DND-41 (cell line): ENCODE measurements around the gene OR2L2.

Experiments
- ATAC-seq: fragments of 200-7000 bp; cut with Tn5 transposase; 3 replicates; pipeline ENCODE4 v1.9.1; 2021; ENCODE audit warnings: low read depth; ENCODE audit not compliant: insufficient read depth
- DNase-seq: peaks from one replicate; pipeline ENCODE4 v3.0.0-alpha.2; 2020
- H2AFZ ChIP-seq: 2 replicates; pipeline ENCODE4 v1.6.0; 2012; ENCODE audit warnings: low read depth, low read length
- H3K27ac ChIP-seq: 2 replicates; pipeline ENCODE4 v1.5.1; 2012; ENCODE audit warnings: low read length, inconsistent platforms
- H3K27me3 ChIP-seq: fragments of 200-600 bp; sonication (generic); 2 replicates; pipeline ENCODE4 v1.6.0; 2012; ENCODE audit warnings: low read length, mild to moderate bottlenecking, inconsistent platforms; ENCODE audit not compliant: insufficient read depth, poor library complexity
- H3K36me3 ChIP-seq: 2 replicates; pipeline ENCODE4 v1.5.1; 2012; ENCODE audit warnings: low read length, inconsistent platforms; ENCODE audit not compliant: insufficient read depth
- H3K4me1 ChIP-seq: 2 replicates; pipeline ENCODE4 v1.5.1; 2012; ENCODE audit warnings: mild to moderate bottlenecking, low read length; ENCODE audit not compliant: insufficient read depth
- H3K4me2 ChIP-seq: 2 replicates; pipeline ENCODE4 v1.6.0; 2012; ENCODE audit warnings: mild to moderate bottlenecking, moderate library complexity, low read length, inconsistent platforms; ENCODE audit not compliant: insufficient read depth
- H3K4me3 ChIP-seq, 2 experiments: fragments of 200-600 bp in 1 of 2; shearing (Covaris generic) in 1 of 2; 2 replicates each; pipeline ENCODE4 v1.5.1; 2012 to 2016; ENCODE audit warnings: inconsistent platforms in 2 of 2, low read length in 2 of 2, mild to moderate bottlenecking in 2 of 2, low read depth in 1 of 2, moderate library complexity in 1 of 2
- H3K79me2 ChIP-seq: 2 replicates; pipeline ENCODE4 v1.6.0; 2012; ENCODE audit warnings: low read length, inconsistent platforms; ENCODE audit not compliant: insufficient read depth
- H3K9ac ChIP-seq: 2 replicates; pipeline ENCODE4 v1.6.0; 2012; ENCODE audit warnings: low read depth, mild to moderate bottlenecking, inconsistent platforms, low read length, moderate library complexity
- H3K9me3 ChIP-seq: 2 replicates; pipeline ENCODE4 v1.5.1; 2012; ENCODE audit warnings: low read length, moderate library complexity, mild to moderate bottlenecking, inconsistent platforms; ENCODE audit not compliant: insufficient read depth, severe bottlenecking
- H4K20me1 ChIP-seq: 2 replicates; pipeline ENCODE4 v1.6.0; 2012; ENCODE audit warnings: low read length; ENCODE audit not compliant: insufficient read depth
- CTCF ChIP-seq: IDR thresholded peaks from 2 replicates; pipeline ENCODE4 v1.5.1; 2012; ENCODE audit warnings: borderline replicate concordance, low read length, moderate library complexity, mild to moderate bottlenecking; ENCODE audit not compliant: poor library complexity, severe bottlenecking; ENCODE audit errors: extremely low read depth
- EZH2 ChIP-seq: IDR thresholded peaks from 3 replicates; pipeline ENCODE4 v1.6.1; 2012; ENCODE audit warnings: borderline replicate concordance, low read depth, mild to moderate bottlenecking, moderate library complexity, low read length, inconsistent platforms; ENCODE audit not compliant: severe bottlenecking

The OR2L2 gene

DNA sequence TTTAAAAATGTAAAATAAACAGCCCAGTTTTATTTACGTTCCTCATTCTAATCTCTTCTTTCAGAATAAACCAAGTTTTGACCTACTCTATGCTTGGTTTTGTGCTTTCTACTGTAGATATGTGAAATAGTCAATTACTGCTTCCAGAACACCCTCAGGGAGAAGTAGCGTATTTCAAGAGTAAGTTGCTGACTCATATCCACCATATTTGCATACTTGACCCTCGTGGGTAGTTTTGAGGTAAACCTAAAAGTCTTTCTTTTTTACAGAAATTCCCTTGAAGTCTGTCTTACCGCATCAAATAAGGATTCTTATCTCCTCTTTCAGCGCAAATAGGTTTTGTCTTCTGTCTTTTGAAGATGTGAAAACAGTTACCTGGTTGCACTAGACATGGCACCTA, 15.3 kb downstream of the OR2L2 start:
- Histone ChIP-seq H3K36me3 (no peaks in the 10 kb centered on the region), H3K79me2 (no peaks in the 10 kb centered on the region), H3K4me1 (no peaks in the 10 kb centered on the region), H3K27me3 (no peaks in the 10 kb centered on the region), H3K9me3 (no peaks in the 10 kb centered on the region), H4K20me1 (no peaks in the 10 kb centered on the region), H3K4me3 (no peak overlapping the region), H3K9ac (no peak overlapping the region), H2AFZ (no peak overlapping the region), H3K27ac (no peak overlapping the region), H3K4me2 (no peak overlapping the region)
- no peak for DNase-seq
- TF ChIP-seq CTCF (no peak), EZH2 (no peak)
- no peak; the same call in 2 of the 3 replicates for ATAC-seq

- no peak within 1 kb of the TSS for H3K27ac ChIP-seq
- H4K20me1 ChIP-seq: no peaks in the 10 kb centered on the region
- DNase-seq (no peak), ATAC-seq (no peak)
- H3K4me1 ChIP-seq: no peaks in the 10 kb centered on the region
- H3K27me3 ChIP-seq: no peaks in the 10 kb centered on the region
- no peak within 1 kb of the TSS for H3K4me2 ChIP-seq
- H3K4me3 ChIP-seq: no peak within 1 kb of the TSS
- TF ChIP-seq EZH2 (no peak), CTCF (no peak)
- H3K79me2 ChIP-seq: no peaks in the 10 kb centered on the region
- no peak within 1 kb of the TSS for H2AFZ ChIP-seq
- no peaks in the 10 kb centered on the region for H3K36me3 ChIP-seq
- no peaks in the 10 kb centered on the region for H3K9me3 ChIP-seq
- H3K9ac ChIP-seq: no peak within 1 kb of the TSS
Measured at GRCh38 chr1:248046536-248046935, 16.7 kb downstream of the OR2L2 start, which contains the start of gene OR2L3. OR2L3 (plus strand) TSS chr1:248046836; CDS start chr1:248060682, 13,846 bp downstream.

DNA sequence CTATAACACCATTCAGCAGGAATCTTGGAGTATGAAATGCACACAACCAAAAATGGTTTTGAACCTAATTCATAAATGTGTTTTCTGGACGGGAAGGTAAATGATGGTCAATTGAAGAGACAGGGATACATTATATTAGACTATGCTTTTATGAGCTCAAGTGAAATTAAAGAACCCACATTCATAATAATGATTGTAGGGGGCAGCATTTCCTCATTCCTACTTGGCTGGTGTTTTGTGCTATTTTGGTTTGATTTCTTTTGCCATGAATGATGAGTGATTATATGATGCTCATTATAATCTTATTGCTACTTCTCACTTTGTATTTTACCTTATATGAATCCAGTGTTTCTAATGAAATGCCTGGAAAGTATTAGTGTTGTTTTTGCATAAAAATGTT, 17.1 kb downstream of the OR2L2 start:
- DNase-seq (no peak), ATAC-seq (no peak)
- Histone ChIP-seq H3K27me3 (no peaks in the 10 kb centered on the region), H3K9me3 (no peaks in the 10 kb centered on the region), H3K4me2 (no peak overlapping the region), H2AFZ (no peak overlapping the region), H3K9ac (no peak overlapping the region), H4K20me1 (no peaks in the 10 kb centered on the region), H3K4me1 (no peaks in the 10 kb centered on the region), H3K27ac (no peak overlapping the region), H3K79me2 (no peaks in the 10 kb centered on the region), H3K4me3 (no peak overlapping the region), H3K36me3 (no peaks in the 10 kb centered on the region)
- no peak for TF ChIP-seq CTCF
- TF ChIP-seq EZH2: no peak

GRCh38 chr1:248054671-248055070, 24.8 kb downstream of the OR2L2 start:
- Histone ChIP-seq H3K4me3 (no peak overlapping the region), H3K36me3 (no peaks in the 10 kb centered on the region), H3K9me3 (no peaks in the 10 kb centered on the region), H3K4me2 (no peak overlapping the region), H4K20me1 (no peaks in the 10 kb centered on the region), H3K4me1 (no peaks in the 10 kb centered on the region), H3K9ac (no peak overlapping the region), H3K27ac (no peak overlapping the region), H3K79me2 (no peaks in the 10 kb centered on the region), H2AFZ (no peak overlapping the region), H3K27me3 (no peaks in the 10 kb centered on the region)
- TF ChIP-seq CTCF (no peak), EZH2 (no peak)
- ATAC-seq: no peak
- no peak for DNase-seq
